GM21576 (cell line): ENCODE results near the gene FAM170B.

ENCODE experiments used
- ATAC-seq: cut with Tn5 transposase; IDR thresholded peaks from one replicate; pipeline ENCODE4 v1.9.1; 2021; ENCODE audit warnings: mild to moderate bottlenecking, moderate library complexity; ENCODE audit not compliant: unreplicated experiment

Gene FAM170B

GRCh38 chr10:49153971-49154370 is 20.1 kb upstream of the FAM170B start:
- ATAC-seq, result no peak

GRCh38 chr10:49153115-49153514 is 19.3 kb upstream of the FAM170B start:
- ATAC-seq, result no peak

DNA sequence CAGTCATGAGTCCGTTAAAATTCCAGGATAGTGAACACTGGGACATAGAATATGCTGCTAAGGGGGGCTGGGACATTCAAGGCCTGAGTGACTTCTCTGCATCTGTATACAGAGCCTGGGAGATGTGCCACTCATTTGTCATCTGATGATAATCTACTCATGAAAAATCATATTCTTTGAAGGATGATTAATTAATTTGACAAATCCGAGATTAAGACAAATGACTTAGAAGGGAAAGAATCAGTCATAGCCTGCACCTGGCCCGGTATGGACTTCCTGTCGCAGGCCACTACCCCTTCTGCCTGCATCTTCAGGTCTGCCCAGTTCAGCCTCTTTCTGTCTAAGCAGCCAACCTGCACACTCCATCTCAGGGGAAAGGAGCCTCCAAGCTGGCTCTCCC is 18.8 kb upstream of the FAM170B start:
- no peak for ATAC-seq

DNA sequence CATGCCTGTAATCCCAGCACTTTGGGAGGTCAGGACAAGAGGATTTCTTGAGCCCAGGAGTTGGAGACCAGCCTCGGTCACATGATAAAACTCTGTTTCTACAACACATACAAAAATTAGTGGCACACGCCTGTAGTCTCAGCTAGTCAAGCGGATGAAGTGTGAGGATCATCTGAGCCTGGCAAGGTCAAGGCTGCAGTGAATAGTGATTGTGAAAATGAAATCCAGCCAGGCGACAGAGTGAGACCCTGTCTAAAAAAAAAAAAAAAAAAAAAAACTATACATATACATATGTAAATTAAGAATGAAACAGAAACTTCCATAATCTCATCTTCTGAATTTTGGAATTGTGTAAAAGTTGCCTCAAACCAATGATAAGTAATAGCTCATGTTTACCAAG is 18.2 kb upstream of the FAM170B start:
- no peak for ATAC-seq

GRCh38 chr10:49151481-49151880 is 17.7 kb upstream of the FAM170B start:
- no peak for ATAC-seq

- ATAC-seq, result no peak
These were observed 17.2 kb upstream of the FAM170B start for GRCh38 chr10:49151025-49151445.

GRCh38 chr10:49150426-49150825 is 16.6 kb upstream of the FAM170B start:
- ATAC-seq, result no peak

DNA sequence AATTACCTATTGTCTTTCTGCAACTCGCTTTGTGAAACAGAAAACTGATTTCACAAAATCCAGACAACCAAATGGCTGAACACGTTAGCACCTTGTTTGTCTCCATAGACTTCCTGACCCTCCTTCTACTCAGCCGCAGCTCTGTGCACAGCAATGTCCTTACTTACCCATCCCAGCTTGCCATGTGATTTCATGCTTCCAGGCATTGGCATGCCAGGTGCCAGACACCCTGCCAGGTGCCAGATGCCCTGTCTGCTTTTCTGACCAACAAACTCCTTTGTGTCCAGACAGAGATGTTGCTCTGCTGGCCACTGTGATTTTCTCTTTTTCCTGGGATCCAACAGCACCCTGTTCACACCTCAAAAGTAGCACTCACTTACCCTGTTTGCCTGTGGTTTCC is 16.1 kb upstream of the FAM170B start:
- ATAC-seq, result no peak

- no peak for ATAC-seq
These were observed 10.4 kb upstream of the FAM170B start for GRCh38 chr10:49144058-49144720.

- no peak for ATAC-seq
These were observed 9.4 kb upstream of the FAM170B start for GRCh38 chr10:49143249-49143648.

GRCh38 chr10:49141541-49142332 is 7.9 kb upstream of the FAM170B start:
- ATAC-seq, result no peak

DNA sequence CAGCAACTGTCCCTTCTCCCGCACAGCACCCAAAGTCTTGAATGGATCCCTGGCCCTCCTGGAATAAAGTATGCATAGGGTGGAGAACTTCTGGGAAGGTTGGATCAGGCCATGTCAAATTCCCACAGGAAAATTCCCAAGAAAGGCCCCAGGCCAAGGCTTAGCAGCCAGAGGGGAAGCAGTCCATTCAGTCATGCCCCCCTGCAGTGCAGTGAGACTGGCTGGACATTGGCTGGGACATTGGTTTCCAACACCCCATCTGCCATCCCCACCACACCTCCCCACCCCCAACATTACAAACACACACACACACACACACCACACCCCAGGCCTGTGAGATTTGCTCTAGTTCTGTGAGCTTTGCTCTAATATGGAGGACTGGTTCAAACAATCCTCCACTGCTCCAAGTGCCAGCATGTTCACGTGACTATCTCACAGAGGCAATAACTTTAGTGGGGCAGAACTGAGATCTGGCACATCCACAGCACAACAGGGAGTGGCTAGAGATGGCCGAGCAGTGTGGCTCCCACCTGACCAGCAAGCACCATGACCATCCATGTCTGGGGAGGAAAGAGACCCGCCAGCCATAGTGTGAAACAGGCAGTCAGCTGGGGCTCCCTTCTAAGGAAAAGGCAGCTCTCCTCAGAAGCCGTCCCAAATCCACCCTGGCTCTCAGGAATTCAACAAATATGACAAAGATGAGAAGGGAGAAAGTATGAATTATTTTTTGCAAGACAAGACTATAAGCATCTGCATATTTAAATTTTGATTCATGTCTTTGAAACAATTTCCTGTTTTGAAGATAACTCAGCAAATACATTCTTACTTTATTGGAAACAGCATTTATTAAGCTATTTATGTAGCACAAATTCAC is 6.7 kb upstream of the FAM170B start:
- no peak for ATAC-seq

DNA sequence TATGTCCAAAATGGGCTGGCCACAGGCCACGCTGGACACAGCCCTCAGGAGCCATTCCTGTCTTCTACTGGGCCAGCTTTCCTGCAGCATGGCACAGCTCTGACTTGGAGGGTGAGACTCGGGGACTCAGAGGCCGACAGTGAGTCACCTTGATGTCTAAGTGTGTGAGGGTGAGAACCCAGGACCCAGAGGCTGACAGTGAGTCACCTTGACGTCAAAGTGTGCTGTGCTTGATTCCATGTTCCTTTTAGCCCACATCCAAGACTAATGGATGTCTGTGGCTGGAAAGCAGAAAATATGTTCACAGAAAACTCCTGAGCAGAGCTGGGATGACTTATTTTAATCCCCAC is 6.0 kb upstream of the FAM170B start:
- ATAC-seq, result no peak

GRCh38 chr10:49139028-49139845 is 5.4 kb upstream of the FAM170B start:
- no peak for ATAC-seq

- no peak for ATAC-seq
These were observed 4.6 kb upstream of the FAM170B start for GRCh38 chr10:49138361-49138891.

GRCh38 chr10:49136525-49136924 is 2.7 kb upstream of the FAM170B start:
- no peak for ATAC-seq

DNA sequence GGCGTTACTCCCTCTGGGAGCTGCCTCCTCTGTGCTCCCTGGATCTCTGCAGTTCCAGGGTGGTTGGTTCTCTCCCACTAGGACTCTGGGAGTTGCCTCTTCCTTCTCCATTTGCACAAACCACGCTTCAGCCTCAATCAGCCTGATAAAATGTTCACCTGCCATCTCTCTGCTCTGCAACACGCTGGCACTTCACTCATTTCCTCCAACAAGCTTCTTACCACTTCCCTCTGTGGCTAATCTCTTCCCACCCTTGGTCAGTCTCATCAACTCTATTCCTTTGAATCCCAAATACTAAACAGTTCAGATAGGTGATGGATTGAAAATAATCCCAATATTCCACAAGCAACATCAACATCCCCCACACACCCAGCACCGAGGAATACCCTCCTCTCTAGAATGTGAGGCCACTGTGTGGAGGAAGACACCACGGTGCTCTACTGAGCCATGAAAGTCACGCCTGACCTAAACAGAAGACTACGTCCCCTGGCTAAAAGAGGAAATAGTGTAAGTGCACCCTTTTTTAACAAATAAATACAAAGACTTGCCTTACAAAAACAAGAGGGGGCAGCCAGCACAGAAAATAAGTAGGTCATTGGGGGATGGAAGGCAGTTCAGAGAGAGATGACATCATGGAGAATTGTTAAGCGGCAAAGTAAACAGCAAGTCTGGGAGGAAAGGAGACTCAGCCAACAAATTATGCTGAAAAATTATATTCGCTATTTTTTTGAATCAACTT is 1.9 kb upstream of the FAM170B start:
- no peak for ATAC-seq

GRCh38 chr10:49134327-49134726 is 506 bp upstream of the FAM170B start:
- no peak for ATAC-seq

DNA sequence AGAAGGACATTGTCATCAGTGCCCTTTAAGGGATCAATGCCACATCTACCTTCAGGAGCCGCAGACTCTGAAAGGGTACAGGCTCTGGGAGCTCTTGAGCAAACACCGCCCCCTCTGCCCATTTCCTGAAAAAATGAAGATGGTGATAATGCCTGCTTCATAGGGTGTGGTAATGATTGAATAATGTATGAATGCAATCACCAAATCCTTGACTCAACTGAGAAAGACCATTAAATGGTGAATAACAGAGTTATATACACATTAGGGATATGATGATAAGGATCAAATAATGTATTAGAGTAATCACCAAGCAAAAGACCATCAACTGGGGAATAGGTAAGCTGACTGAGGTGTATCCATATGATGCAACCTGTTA is 1.5 kb downstream of the FAM170B start:
- no peak for ATAC-seq
